ENCODE results near the gene MAT2B. TPM values are rescaled to one million over a fixed set of nuclear protein-coding genes. Genes with fewer than 3 reads are reported as not detected.

The MAT2B gene
- total and polyA plus RNA-seq, 2 of the 8 experiments (the other 6 are each of a cell fraction or from before 2014, with no cell fraction given) = 33.9 to 65.2 TPM

DNA sequence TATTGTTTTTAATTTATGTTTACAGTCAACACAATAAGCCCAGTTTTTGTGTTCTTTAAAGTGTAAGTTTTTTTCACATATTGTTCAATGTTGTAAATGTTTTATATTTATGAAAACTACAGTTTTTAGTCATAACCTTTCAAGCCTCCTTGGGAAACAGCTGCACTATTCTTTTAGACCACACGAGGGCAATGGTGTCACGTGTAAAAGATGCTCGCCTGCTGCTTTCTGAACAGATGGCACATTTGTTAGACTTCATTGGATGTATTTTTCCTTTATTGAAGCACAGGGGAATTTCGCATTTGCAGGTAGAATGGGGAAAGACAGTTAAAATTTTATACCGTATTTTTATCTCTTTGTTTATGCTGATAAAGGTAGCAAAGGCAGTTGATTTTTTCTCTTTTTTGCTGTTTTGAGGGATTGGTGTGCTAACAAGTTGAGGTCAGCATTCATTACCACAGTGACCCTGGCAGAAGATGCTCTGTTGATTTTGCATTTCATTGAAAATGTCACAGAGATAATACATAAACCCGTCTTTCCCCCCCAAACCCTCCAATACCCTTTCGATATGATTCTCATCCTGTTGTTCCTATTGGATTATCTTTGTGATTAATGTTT lies 59.0 kb downstream of the MAT2B start:
- H3K4me2 ChIP-seq (ENCODE audit: insufficient read depth in 1 of 2, low read depth in 2 of 2, low read length in 2 of 2) = peak overlapping the region in 1 of 2 experiments; percentile 52; a peak in 1 of 4 replicates
- FAIRE-seq = peak; percentile 88
- TF ChIP-seq BCL11A (IDR thresholded peaks at IDR 0.05; ENCODE audit: low read depth in 2 of 2, low read length in 2 of 2) (no peak), MAFK (IDR thresholded peaks at IDR 0.05; ENCODE audit: low read depth, low read length) (peak; percentile 77), HDAC2 (IDR thresholded peaks at IDR 0.05; ENCODE audit: borderline replicate concordance in 1 of 2, low read depth in 2 of 2, low read length in 2 of 2) (no peak), CTCF (IDR thresholded peaks at IDR 0.05; ENCODE audit: control extremely low read depth in 1 of 3, insufficient read depth in 1 of 3, low read depth in 1 of 3, low read length in 3 of 3) (peak; percentile 10 to 83 (median 62)), RNF2 (IDR thresholded peaks at IDR 0.05; ENCODE audit: borderline replicate concordance, low read depth, low read length, missing control alignments, poor library complexity, severe bottlenecking) (no peak), JUND (IDR thresholded peaks at IDR 0.05; ENCODE audit: low read length) (no peak), GABPA (IDR thresholded peaks at IDR 0.05; ENCODE audit: borderline replicate concordance, insufficient read depth, low read length) (no peak), JUN (IDR thresholded peaks at IDR 0.05; ENCODE audit: low read depth, low read length) (no peak)

More for the DNA sequence above, 59.0 kb downstream of the MAT2B start:
- 22% methylated on average over 7 of the region's 7 CpGs; no CpG with 5 or more reads in 1 of the 2 experiments for WGBS, 2 experiments (ENCODE audit: extremely low coverage in 1 of 2, insufficient coverage in 1 of 2, insufficient read length in 1 of 2, insufficient replicate concordance in 2 of 2, low coverage in 1 of 2, low lambda C conversion rate in 2 of 2, missing lambda C conversion rate in 1 of 2)
- Histone ChIP-seq H4K20me1 (replicated peaks in 1 of 2; ENCODE audit: control insufficient read depth in 1 of 2, insufficient read depth in 2 of 2, low read length in 2 of 2) (no peaks in the 10 kb centered on the region), H2AK5ac (ENCODE audit: low read depth, low read length) (no peak overlapping the region), H3K9ac (replicated peaks in 1 of 4; ENCODE audit: extremely low read depth in 1 of 4, low read depth in 3 of 4, low read length in 3 of 4) (no peak overlapping the region), H3K4me3 (ENCODE audit: extremely low read depth in 1 of 4, insufficient read depth in 2 of 4, low read depth in 3 of 4, low read length in 4 of 4) (peak overlapping the region in 1 of 4 experiments; percentile 36; a peak in 1 of 8 replicates), H3K27ac (ENCODE audit: low read depth, low read length) (no peak overlapping the region), H3K4me1 (replicated peaks in 1 of 4; ENCODE audit: control insufficient read depth in 3 of 4, insufficient read depth in 4 of 4, low read length in 3 of 4) (peaks cover 8 to 25% (median 18%) of the 10 kb centered on the region in 4 experiments; a peak in 6 of 7 replicates), H3K18ac (ENCODE audit: extremely low read depth, low read length) (no peak overlapping the region), H2BK12ac (ENCODE audit: low read depth, low read length) (peak overlapping the region; percentile 52; the same call in 1 of the 2 replicates), H3K9me3 (ENCODE audit: insufficient read depth in 2 of 2, low read depth in 1 of 2, low read length in 1 of 2) (no peaks in the 10 kb centered on the region), H4K91ac (replicated peaks; ENCODE audit: insufficient read length, low read length) (no peak overlapping the region), H2BK5ac (ENCODE audit: low read depth, low read length) (no peak overlapping the region), H3K27me3 (replicated peaks in 1 of 4; ENCODE audit: control insufficient read depth in 3 of 4, extremely low read depth in 1 of 4, insufficient read depth in 3 of 4, low read length in 3 of 4) (peaks cover 0 to 20% (median 14%) of the 10 kb centered on the region in 4 experiments; a peak in 4 of 7 replicates), H3K79me1 (ENCODE audit: low read depth, low read length) (no peaks in the 10 kb centered on the region), H3K4ac (replicated peaks; ENCODE audit: insufficient read length, low read depth, low read length) (no peak overlapping the region), H2BK15ac (ENCODE audit: low read length) (no peak overlapping the region), H2BK20ac (ENCODE audit: low read length) (no peak overlapping the region), H3K79me2 (ENCODE audit: control insufficient read depth in 1 of 2, insufficient read depth in 2 of 2, low read length in 2 of 2) (no peaks in the 10 kb centered on the region), H3K36me3 (ENCODE audit: control insufficient read depth in 2 of 4, insufficient read depth in 4 of 4, low read length in 3 of 4) (no peaks in the 10 kb centered on the region), H3K23me2 (ENCODE audit: low read depth, low read length) (peaks cover 5% of the 10 kb centered on the region), H3K23ac (ENCODE audit: insufficient read length) (no peak overlapping the region), H3K14ac (ENCODE audit: insufficient read length) (no peak overlapping the region), H4K8ac (ENCODE audit: extremely low read depth, insufficient read depth, low read length) (no peak overlapping the region), H4K5ac (ENCODE audit: insufficient read length, low read depth, low read length) (no peak overlapping the region), H2BK120ac (replicated peaks; ENCODE audit: low read depth, low read length) (no peak overlapping the region), H3K56ac (replicated peaks; ENCODE audit: insufficient read length, low read depth, low read length) (no peak overlapping the region), H2AFZ (ENCODE audit: low read length) (no peak overlapping the region)
- POLR2A ChIA-PET (ENCODE audit: partially characterized antibody) = interaction anchor here (1.0 kb wide), 1 partner anchor 42 kb away, joined by 3 read pairs; no protein-coding TSS in a partner anchor
- DNase-seq (ENCODE audit: low read depth in 1 of 2, low spot score in 2 of 2) = peak in 1 of 2 experiments; percentile 83
- CTCF ChIA-PET (ENCODE audit: partially characterized antibody) = interaction anchor here (0.6 to 5.2 kb wide), 18 partner anchors 8 to 939 kb away, joined by 3 to 27 read pairs (median 4); no protein-coding TSS in a partner anchor
